Loucy (cell line): ENCODE measurements around the gene SNRNP200.

ENCODE experiments used
- H2AFZ ChIP-seq: fragments of 200-600 bp; sonication (generic); 2 replicates; pipeline ENCODE4 v1.6.0; 2016; ENCODE audit warnings: antibody characterized with exemption, mild to moderate bottlenecking, low read length, moderate library complexity
- H3F3A ChIP-seq: fragments of 200-600 bp; 2 replicates; pipeline ENCODE4 v1.6.0; 2016; ENCODE audit warnings: antibody characterized with exemption, low read depth, mild to moderate bottlenecking
- H3K27me3 ChIP-seq: fragments of 200-600 bp; sonication (generic); 2 replicates; pipeline ENCODE4 v1.6.1; 2014; ENCODE audit warnings: low read length, mild to moderate bottlenecking; ENCODE audit not compliant: insufficient read depth, poor library complexity, severe bottlenecking
- H3K36me3 ChIP-seq: fragments of 200-600 bp; sonication (generic); 2 replicates; pipeline ENCODE4 v1.6.1; 2016; ENCODE audit warnings: low read length; ENCODE audit not compliant: insufficient read depth
- H3K4me1 ChIP-seq: fragments of 200-600 bp; sonication (generic); 2 replicates; pipeline ENCODE4 v1.5.1; 2014; ENCODE audit warnings: low read length, mild to moderate bottlenecking; ENCODE audit not compliant: insufficient read depth, poor library complexity, severe bottlenecking
- H3K4me2 ChIP-seq: fragments of 200-600 bp; sonication (generic); 2 replicates; pipeline ENCODE4 v1.6.0; 2014; ENCODE audit warnings: antibody characterized with exemption, low read length, low read depth, mild to moderate bottlenecking; ENCODE audit not compliant: poor library complexity, severe bottlenecking
- H3K4me3 ChIP-seq: fragments of 200-600 bp; sonication (generic); 2 replicates; pipeline ENCODE4 v1.5.1; 2014; ENCODE audit warnings: low read length, mild to moderate bottlenecking, mixed read lengths; ENCODE audit not compliant: poor library complexity, severe bottlenecking
- H3K79me2 ChIP-seq: fragments of 200-600 bp; sonication (generic); 2 replicates; pipeline ENCODE4 v1.6.1; 2014; ENCODE audit warnings: low read length; ENCODE audit not compliant: insufficient read depth
- H3K9ac ChIP-seq: fragments of 200-600 bp; sonication (generic); 2 replicates; pipeline ENCODE4 v1.6.0; 2014; ENCODE audit warnings: mild to moderate bottlenecking, low read depth, low read length, moderate library complexity; ENCODE audit not compliant: poor library complexity, severe bottlenecking
- H3K9me2 ChIP-seq: fragments of 200-600 bp; sonication (generic); replicated peaks from 2 replicates; pipeline ENCODE4 v1.6.1; 2016; ENCODE audit warnings: low read depth, low read length, mixed read lengths
- H3K9me3 ChIP-seq: fragments of 200-600 bp; sonication (generic); 2 replicates; pipeline ENCODE4 v1.6.1; 2014; ENCODE audit warnings: mild to moderate bottlenecking, antibody characterized with exemption, low read length, low read depth; ENCODE audit not compliant: insufficient read depth
- H4K20me1 ChIP-seq: fragments of 200-600 bp; sonication (generic); 2 replicates; pipeline ENCODE4 v1.6.0; 2014; ENCODE audit warnings: antibody characterized with exemption, low read length, mild to moderate bottlenecking; ENCODE audit not compliant: insufficient read depth, poor library complexity, severe bottlenecking
- EZH2phosphoT487 ChIP-seq: fragments of 200-600 bp; IDR thresholded peaks from 2 replicates; pipeline ENCODE4 v1.6.1; 2018; ENCODE audit warnings: antibody characterized with exemption, mild to moderate bottlenecking, moderate library complexity, borderline replicate concordance
- TF ChIP-seq, protein P1 (sequence below): fragments of 200-600 bp; sonication (generic); conservative IDR thresholded peaks from 2 replicates; pipeline ENCODE4 v1.5.1; 2014; ENCODE audit warnings: mild to moderate bottlenecking, antibody characterized with exemption, low read length

SNRNP200 gene

DNA sequence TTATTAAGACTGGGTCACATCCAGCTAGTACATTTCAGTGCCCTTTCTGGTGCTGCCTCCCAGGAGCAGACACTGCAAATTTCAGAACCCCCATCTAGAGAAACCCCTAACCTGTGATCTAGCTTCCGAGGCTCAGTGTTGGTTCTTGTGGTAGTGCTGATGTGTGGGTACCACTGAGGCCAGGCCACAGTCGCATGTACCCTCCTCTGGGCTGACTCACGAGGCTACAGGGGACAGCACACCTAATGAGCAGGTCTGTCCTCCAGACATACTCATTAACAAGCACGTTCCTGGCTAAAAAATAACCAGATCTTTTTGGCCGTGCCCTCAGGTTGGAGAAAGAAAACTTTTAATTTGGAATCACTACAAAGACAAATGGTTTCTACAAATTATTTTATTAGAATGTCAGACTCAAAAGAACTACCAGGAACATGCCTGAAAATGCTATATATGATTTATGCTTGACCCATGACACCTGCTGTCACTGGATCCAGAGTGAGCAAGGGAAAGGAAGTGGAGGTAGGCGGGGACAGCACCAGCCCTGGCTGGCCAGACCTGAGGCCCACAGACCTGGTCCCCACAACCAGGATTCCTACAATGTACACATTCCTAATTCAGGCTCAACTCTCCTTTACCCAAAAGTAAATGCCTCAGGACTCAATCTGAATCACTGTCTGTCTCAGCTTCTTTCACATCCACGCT lies 30.8 kb downstream of the SNRNP200 start:
- Histone ChIP-seq H3K4me3 (no peak overlapping the region), H3K36me3 (peaks cover 73% of the 10 kb centered on the region; the same call in 1 of the 2 replicates), H3K9me3 (no peaks in the 10 kb centered on the region)

GRCh38 chr2:96273763-96274162 lies 31.6 kb downstream of the SNRNP200 start:
- H3K4me2 ChIP-seq: no peak overlapping the region
- peaks cover 2% of the 10 kb centered on the region; the same call in 1 of the 2 replicates for H3K79me2 ChIP-seq
- no peaks in the 10 kb centered on the region for H3K27me3 ChIP-seq
- no peaks in the 10 kb centered on the region for H3K4me1 ChIP-seq
- TF ChIP-seq EZH2phosphoT487: no peak
- TF ChIP-seq, protein P1, sequence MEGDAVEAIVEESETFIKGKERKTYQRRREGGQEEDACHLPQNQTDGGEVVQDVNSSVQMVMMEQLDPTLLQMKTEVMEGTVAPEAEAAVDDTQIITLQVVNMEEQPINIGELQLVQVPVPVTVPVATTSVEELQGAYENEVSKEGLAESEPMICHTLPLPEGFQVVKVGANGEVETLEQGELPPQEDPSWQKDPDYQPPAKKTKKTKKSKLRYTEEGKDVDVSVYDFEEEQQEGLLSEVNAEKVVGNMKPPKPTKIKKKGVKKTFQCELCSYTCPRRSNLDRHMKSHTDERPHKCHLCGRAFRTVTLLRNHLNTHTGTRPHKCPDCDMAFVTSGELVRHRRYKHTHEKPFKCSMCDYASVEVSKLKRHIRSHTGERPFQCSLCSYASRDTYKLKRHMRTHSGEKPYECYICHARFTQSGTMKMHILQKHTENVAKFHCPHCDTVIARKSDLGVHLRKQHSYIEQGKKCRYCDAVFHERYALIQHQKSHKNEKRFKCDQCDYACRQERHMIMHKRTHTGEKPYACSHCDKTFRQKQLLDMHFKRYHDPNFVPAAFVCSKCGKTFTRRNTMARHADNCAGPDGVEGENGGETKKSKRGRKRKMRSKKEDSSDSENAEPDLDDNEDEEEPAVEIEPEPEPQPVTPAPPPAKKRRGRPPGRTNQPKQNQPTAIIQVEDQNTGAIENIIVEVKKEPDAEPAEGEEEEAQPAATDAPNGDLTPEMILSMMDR: no peak
- H4K20me1 ChIP-seq: peaks cover 5% of the 10 kb centered on the region
- peaks cover 5% of the 10 kb centered on the region; the same call in 1 of the 2 replicates for H3F3A ChIP-seq
- H3K4me3 ChIP-seq: no peak overlapping the region
- no peak overlapping the region for H2AFZ ChIP-seq
- no peaks in the 10 kb centered on the region for H3K9me3 ChIP-seq
- H3K9me2 ChIP-seq: no peaks in the 10 kb centered on the region
- H3K9ac ChIP-seq: no peak overlapping the region
- H3K36me3 ChIP-seq: peaks cover 72% of the 10 kb centered on the region; the same call in 1 of the 2 replicates

More for the DNA sequence above, 30.8 kb downstream of the SNRNP200 start:
- Histone ChIP-seq H3K4me1 (no peaks in the 10 kb centered on the region), H3K4me2 (no peak overlapping the region), H3F3A (peaks cover 5% of the 10 kb centered on the region; the same call in 1 of the 2 replicates), H4K20me1 (peaks cover 4% of the 10 kb centered on the region), H2AFZ (no peak overlapping the region), H3K79me2 (no peaks in the 10 kb centered on the region), H3K27me3 (no peaks in the 10 kb centered on the region), H3K9ac (no peak overlapping the region), H3K9me2 (no peaks in the 10 kb centered on the region)
- TF ChIP-seq, protein P1: no peak
- no peak for TF ChIP-seq EZH2phosphoT487

DNA sequence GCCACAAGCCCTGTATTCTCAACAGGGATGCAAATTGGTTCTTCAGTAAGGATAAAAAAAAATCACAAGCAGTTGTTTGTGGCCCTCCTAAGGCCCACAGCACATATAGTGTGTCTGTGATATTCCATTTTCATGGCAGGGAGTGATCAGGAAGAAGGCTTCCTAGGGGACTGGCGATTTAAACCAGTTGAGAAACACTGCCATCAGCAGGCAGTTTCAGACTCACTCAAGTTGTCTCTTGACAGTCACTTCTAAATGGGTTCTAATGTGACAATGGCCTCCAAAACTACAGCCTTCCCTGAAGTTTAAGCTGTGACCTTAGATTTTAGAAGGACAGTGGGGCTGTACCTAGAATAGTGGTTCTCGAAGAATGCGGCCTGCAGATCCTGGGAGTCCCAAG lies 33.4 kb downstream of the SNRNP200 start:
- Histone ChIP-seq H3K9me2 (no peaks in the 10 kb centered on the region), H3K9me3 (no peaks in the 10 kb centered on the region), H3K4me3 (no peak overlapping the region), H3K36me3 (peaks cover 59% of the 10 kb centered on the region; the same call in 1 of the 2 replicates), H3F3A (peaks cover 5% of the 10 kb centered on the region; the same call in 1 of the 2 replicates), H3K79me2 (peaks cover 20% of the 10 kb centered on the region), H3K4me1 (peaks cover 8% of the 10 kb centered on the region), H3K4me2 (no peak overlapping the region), H3K9ac (no peak overlapping the region), H4K20me1 (peaks cover 22% of the 10 kb centered on the region), H2AFZ (no peak overlapping the region), H3K27me3 (no peaks in the 10 kb centered on the region)
- TF ChIP-seq, protein P1: no peak
- TF ChIP-seq EZH2phosphoT487: no peak
